HEK293 (cell line): ENCODE data around the gene PTGER1.

ENCODE experiments used
- BCL11A ChIP-seq: fragments of 450-650 bp; formaldehyde crosslinking; IDR thresholded peaks from 2 replicates; pipeline ENCODE4 v1.5.1; 2016; ENCODE audit warnings: low read depth, missing biosample characterization, missing genetic modification characterization
- REST ChIP-seq: fragments of 450-650 bp; formaldehyde crosslinking; IDR thresholded peaks from 2 replicates; pipeline ENCODE4 v1.5.1; 2016; ENCODE audit warnings: missing biosample characterization, missing genetic modification characterization
- SP2 ChIP-seq: fragments of 450-650 bp; formaldehyde crosslinking; IDR thresholded peaks from 2 replicates; pipeline ENCODE4 v1.5.1; 2016; ENCODE audit warnings: missing biosample characterization, missing genetic modification characterization
- ZBTB21 ChIP-seq: fragments of 450-650 bp; formaldehyde crosslinking; IDR thresholded peaks from 2 replicates; pipeline ENCODE4 v1.5.1; 2017; ENCODE audit warnings: missing biosample characterization, missing genetic modification characterization
- ZNF132 ChIP-seq: fragments of 450-650 bp; formaldehyde crosslinking; IDR thresholded peaks from 2 replicates; pipeline ENCODE4 v1.5.1; 2017; ENCODE audit warnings: missing biosample characterization, missing genetic modification characterization, borderline replicate concordance
- ZNF335 ChIP-seq: fragments of 450-650 bp; formaldehyde crosslinking; conservative IDR thresholded peaks from 2 replicates; pipeline ENCODE4 v1.5.1; 2016; ENCODE audit warnings: missing biosample characterization, missing genetic modification characterization
- TF ChIP-seq, protein P1 (sequence below): fragments of 450-650 bp; formaldehyde crosslinking; IDR thresholded peaks from 2 replicates; pipeline ENCODE4 v1.5.1; 2016; ENCODE audit warnings: missing biosample characterization, missing genetic modification characterization
- TF ChIP-seq, protein P2 (sequence below): fragments of 450-650 bp; formaldehyde crosslinking; IDR thresholded peaks from 2 replicates; pipeline ENCODE4 v1.5.1; 2016; ENCODE audit warnings: missing biosample characterization, missing genetic modification characterization

DNA sequence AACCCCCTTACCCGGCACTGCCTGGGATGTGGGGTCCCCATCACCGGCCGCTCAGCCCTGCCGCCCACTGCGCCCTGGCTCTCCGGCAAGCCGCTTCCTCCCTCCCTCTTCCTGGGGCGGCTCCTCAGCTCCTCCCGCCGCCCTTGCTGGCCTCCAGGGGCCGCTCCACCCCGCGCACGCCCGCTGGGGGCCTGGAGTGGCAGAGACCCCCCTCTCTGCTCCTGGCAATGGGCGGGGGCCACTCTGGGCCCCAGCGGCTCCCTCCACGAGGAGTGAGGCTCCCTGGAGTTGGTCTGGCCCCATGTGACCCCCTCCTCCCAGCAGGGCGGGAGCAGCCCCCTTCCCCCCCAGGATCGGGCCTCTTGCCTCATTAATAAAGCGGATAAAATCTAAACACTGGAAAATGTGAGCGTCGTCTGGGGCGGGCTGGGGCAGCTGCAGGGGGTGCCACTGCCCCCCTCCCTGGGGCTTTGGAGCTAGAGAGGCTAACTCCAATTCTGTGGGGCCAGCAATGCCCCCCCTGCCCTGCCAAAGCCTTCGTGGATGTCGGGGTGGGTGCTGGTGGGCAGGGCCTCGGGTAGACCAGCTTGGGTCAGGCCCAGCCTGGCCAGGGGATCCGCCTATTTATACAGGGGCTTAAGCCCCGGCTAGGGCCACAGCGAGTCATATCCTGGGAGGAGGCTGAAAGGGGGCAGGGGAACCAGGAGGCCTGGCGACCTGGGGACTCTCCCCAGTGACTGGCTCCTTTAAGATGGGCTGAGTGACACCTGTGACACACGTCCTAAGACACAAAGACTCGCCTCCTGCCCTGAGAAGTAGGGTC lies at the start of gene PTGER1:
- TF ChIP-seq, protein P1, sequence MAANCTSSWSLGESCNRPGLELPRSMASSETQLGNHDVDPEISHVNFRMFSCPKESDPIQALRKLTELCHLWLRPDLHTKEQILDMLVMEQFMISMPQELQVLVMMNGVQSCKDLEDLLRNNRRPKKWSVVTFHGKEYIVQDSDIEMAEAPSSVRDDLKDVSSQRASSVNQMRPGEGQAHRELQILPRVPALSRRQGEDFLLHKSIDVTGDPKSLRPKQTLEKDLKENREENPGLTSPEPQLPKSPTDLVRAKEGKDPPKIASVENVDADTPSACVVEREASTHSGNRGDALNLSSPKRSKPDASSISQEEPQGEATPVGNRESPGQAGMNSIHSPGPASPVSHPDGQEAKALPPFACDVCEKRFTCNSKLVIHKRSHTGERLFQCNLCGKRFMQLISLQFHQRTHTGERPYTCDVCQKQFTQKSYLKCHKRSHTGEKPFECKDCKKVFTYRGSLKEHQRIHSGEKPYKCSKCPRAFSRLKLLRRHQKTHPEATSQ (tag by site-specific recombination): no peak
- TF ChIP-seq SP2 (tag by site-specific recombination) (peak; percentile 43), ZNF335 (peak; percentile 50), ZBTB21 (tag by site-specific recombination) (no peak), ZNF132 (no peak), REST (tag by site-specific recombination) (no peak), BCL11A (tag by site-specific recombination) (no peak)
- TF ChIP-seq, protein P2, sequence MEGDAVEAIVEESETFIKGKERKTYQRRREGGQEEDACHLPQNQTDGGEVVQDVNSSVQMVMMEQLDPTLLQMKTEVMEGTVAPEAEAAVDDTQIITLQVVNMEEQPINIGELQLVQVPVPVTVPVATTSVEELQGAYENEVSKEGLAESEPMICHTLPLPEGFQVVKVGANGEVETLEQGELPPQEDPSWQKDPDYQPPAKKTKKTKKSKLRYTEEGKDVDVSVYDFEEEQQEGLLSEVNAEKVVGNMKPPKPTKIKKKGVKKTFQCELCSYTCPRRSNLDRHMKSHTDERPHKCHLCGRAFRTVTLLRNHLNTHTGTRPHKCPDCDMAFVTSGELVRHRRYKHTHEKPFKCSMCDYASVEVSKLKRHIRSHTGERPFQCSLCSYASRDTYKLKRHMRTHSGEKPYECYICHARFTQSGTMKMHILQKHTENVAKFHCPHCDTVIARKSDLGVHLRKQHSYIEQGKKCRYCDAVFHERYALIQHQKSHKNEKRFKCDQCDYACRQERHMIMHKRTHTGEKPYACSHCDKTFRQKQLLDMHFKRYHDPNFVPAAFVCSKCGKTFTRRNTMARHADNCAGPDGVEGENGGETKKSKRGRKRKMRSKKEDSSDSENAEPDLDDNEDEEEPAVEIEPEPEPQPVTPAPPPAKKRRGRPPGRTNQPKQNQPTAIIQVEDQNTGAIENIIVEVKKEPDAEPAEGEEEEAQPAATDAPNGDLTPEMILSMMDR: peak; percentile 48
